Ovary (tissue), 9 donors: ENCODE results near the gene ENOPH1. TPM values are rescaled to one million over a fixed set of nuclear protein-coding genes. Genes with fewer than 3 reads are reported as not detected.

Experiments used
- DNase-seq, 5 donors: peaks; one replicate each; pipeline ENCODE4 v3.0.0-alpha.2; 2019 to 2020
- H3K27ac ChIP-seq, 2 donors: fragments of 200-600 bp; one replicate each; pipeline versions ENCODE4 v1.5.1 to v1.8.0; 2019 to 2022
- H3K27me3 ChIP-seq: fragments of 200-600 bp; one replicate; pipeline ENCODE4 v1.8.0; 2022
- H3K36me3 ChIP-seq: fragments of 200-600 bp; sonication (generic); one replicate; pipeline ENCODE4 v1.5.1; 2019
- H3K4me1 ChIP-seq: one replicate; pipeline ENCODE4 v1.8.1; 2013; ENCODE audit warnings: mild to moderate bottlenecking, moderate library complexity; ENCODE audit not compliant: insufficient read depth
- H3K4me3 ChIP-seq: fragments of 200-600 bp; sonication (generic); one replicate; pipeline ENCODE4 v1.5.1; 2017
- H3K9me3 ChIP-seq, 2 donors: fragments of 200-600 bp in 1 of 2; sonication (generic) in 1 of 2; one replicate each; pipeline versions ENCODE4 v1.5.1 to v1.8.1; 2013 to 2019; ENCODE audit warnings: mild to moderate bottlenecking in 1 of 2, moderate library complexity in 1 of 2
- EP300 ChIP-seq: sonication (generic); formaldehyde crosslinking; IDR thresholded peaks from one replicate; pipeline ENCODE4 v1.6.1; 2017; ENCODE audit warnings: antibody characterized with exemption
- POLR2A ChIP-seq: fragments of 450-650 bp; IDR thresholded peaks from one replicate; pipeline ENCODE4 v1.6.1; 2017; ENCODE audit warnings: antibody characterized with exemption, mild to moderate bottlenecking, moderate library complexity
- WGBS, 3 donors: extraction: QIAGEN DNeasy Blood & Tissue Kit in 1 of 3; methylation state at CpG; one replicate each; pipeline versions ENCODE4 v1.1.5 to v1.1.7; 2013 to 2017; 5-methylcytosine and 5-hydroxymethylcytosine counted together
- intact Hi-C, 4 donors: fragments of 100-400 bp; cut with DNase I; formaldehyde crosslinking; loops; one replicate each; pipeline versions ENCODE4 v1.11.0 to v1.15.1; 2022 to 2023
- polyA plus RNA-seq, 2 donors: library from polyadenylated mRNA; stranded (reverse); fragments of 200-250 nt in 1 of 2; fragments of 350-450 nt in 1 of 2; fragmentation: Illumina TruSeq in 1 of 2; extraction: RNeasy Lipid Tissue Mini Kit (QIAGEN cat#74804) in 1 of 2; gene quantifications; one replicate each; pipeline ENCODE4 v1.2.3, GENCODE V29; 2013 to 2014
- total RNA-seq, 7 donors: library from RNA; depleted of rRNA in 2 of 7; stranded (reverse); fragments of >200 nt in 2 of 7; fragmentation: NEBNext Ultra II Directional in 3 of 7; extraction: Animal tissue kit (Norgen Biotek cat#: 25700) in 3 of 7; gene quantifications; one replicate each; pipeline versions ENCODE4 v1.1.0 to v1.2.4, GENCODE V29; 2016 to 2023
- TF ChIP-seq, protein P1 (sequence below), 3 donors: fragments of 450-650 bp in 2 of 3; fragments of 200-600 bp in 1 of 3; IDR thresholded peaks; one replicate each; pipeline versions ENCODE4 v1.5.1 to v1.8.0; 2016 to 2022; ENCODE audit warnings: antibody characterized with exemption in 3 of 3, mild to moderate bottlenecking in 1 of 3
- donor health status: DM: no; HTN: no; CAD: no; lungs with moderate emphysema.
- donor health status: DM: no; HTN: no; CAD: no.
- donor health status: Bipolar disorder and iron deficiency.
- donor health status: DM: yes; HTN: yes; CAD: no.
- donor health status: DM: no; HTN: no; CAD: no.
- donor health status: DM: yes; HTN: yes; CAD: no.

Gene ENOPH1
- total and polyA plus RNA-seq, 9 donors: 16.1 to 34.2 (median 24.1) TPM

DNA sequence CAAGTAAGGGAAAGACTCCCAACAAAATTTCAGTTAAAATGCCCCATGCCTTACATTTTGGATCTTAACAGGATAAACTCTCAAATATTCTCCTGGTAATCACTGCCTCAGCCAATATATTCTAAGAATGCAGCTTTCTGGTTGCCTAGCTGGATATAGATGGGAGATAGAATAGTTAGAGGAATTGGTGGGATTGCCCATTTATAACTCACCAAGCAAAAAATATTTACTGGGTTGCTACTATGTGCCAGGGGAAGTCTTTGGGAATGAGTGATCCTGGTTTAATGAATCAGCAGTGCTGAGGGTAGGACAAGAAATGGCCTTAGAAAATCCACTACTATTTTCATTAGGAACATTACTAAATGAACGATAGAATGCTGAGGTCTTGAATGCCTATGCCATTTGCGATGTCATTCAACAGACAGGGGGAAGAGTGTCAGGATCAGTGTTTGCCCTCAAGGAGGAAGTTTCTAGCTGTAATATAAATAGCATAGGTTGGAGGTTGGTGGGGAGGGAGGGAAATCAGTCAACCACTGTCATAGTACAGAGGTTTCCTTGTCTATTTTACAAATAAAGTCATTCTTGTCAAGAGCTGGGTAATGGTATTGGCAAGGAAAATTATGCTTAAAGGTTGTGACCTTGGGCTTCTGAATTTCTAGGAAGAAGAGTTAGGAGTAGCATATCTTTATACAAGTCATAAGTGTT, 63.5 kb downstream of the ENOPH1 start:
- TF ChIP-seq, protein P1, sequence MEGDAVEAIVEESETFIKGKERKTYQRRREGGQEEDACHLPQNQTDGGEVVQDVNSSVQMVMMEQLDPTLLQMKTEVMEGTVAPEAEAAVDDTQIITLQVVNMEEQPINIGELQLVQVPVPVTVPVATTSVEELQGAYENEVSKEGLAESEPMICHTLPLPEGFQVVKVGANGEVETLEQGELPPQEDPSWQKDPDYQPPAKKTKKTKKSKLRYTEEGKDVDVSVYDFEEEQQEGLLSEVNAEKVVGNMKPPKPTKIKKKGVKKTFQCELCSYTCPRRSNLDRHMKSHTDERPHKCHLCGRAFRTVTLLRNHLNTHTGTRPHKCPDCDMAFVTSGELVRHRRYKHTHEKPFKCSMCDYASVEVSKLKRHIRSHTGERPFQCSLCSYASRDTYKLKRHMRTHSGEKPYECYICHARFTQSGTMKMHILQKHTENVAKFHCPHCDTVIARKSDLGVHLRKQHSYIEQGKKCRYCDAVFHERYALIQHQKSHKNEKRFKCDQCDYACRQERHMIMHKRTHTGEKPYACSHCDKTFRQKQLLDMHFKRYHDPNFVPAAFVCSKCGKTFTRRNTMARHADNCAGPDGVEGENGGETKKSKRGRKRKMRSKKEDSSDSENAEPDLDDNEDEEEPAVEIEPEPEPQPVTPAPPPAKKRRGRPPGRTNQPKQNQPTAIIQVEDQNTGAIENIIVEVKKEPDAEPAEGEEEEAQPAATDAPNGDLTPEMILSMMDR (IDR thresholded peaks at IDR 0.05): no peak
- Histone ChIP-seq H3K27ac (no peak overlapping the region), H3K36me3 (no peaks in the 10 kb centered on the region), H3K4me3 (no peak overlapping the region), H3K27me3 (no peaks in the 10 kb centered on the region), H3K4me1 (peaks cover 2% of the 10 kb centered on the region), H3K9me3 (no peaks in the 10 kb centered on the region)
- no peak for DNase-seq
- intact Hi-C loops: no loop called here
- 83 to 92% (median 87%) methylated on average over 2 of the region's 2 CpGs for WGBS, 3 donors

DNA sequence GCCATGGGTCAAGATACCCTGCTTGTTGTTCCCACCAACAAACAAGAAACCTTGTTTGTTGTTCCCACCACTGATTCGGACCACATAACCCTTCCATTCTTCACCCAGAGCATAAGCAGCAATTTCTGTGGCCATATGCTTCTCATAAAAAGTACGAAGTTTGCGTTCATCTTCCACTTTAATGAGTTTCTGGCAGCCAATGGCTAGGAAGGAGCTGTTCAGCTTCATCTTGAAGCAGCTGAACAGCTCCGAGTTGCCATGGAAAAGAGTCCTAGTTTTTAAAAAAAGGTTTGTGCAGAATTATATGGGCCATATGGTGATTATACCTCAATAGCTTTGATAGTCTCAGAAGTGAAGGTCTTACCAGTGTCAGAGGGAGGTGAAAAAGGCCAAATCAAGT, 65.3 kb downstream of the ENOPH1 start:
- Histone ChIP-seq H3K27ac (no peak overlapping the region), H3K4me3 (no peak overlapping the region), H3K9me3 (no peaks in the 10 kb centered on the region), H3K4me1 (no peaks in the 10 kb centered on the region), H3K27me3 (no peaks in the 10 kb centered on the region), H3K36me3 (no peaks in the 10 kb centered on the region)
- no peak for DNase-seq
- 93 to 95% (median 95%) methylated on average over 4 of the region's 4 CpGs for WGBS, 3 donors
- TF ChIP-seq, protein P1 (IDR thresholded peaks at IDR 0.05): no peak
- TF ChIP-seq EP300 (no peak), POLR2A (no peak)
- intact Hi-C loops: no loop called here

DNA sequence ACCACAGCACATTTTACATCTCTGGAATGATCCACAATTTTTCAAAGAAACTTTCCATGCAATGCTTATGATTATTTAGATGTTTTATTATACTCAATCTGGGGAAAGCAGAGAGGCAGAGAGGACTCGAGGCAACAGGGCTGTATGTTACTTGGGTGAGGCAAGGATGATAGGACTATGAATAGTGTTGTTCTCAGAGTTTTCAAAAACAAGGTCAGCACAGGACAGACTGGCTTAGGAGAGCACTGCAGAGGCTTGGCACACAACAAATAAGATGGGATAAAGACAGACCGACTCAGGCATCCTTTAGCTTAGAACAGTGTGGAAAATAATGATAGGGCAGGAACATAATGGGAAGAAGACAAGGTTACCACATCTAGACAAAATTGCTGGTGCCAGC, 66.0 kb downstream of the ENOPH1 start:
- Histone ChIP-seq H3K4me3 (no peak overlapping the region), H3K4me1 (no peaks in the 10 kb centered on the region), H3K27ac (no peak overlapping the region), H3K36me3 (no peaks in the 10 kb centered on the region), H3K9me3 (no peaks in the 10 kb centered on the region), H3K27me3 (no peaks in the 10 kb centered on the region)
- TF ChIP-seq, protein P1 (IDR thresholded peaks at IDR 0.05): no peak
- no peak for TF ChIP-seq POLR2A
- TF ChIP-seq EP300: no peak
- DNase-seq: no peak
- 34 to 42% (median 39%) methylated on average over 2 of the region's 2 CpGs for WGBS, 3 donors
- intact Hi-C loops: no loop called here

DNA sequence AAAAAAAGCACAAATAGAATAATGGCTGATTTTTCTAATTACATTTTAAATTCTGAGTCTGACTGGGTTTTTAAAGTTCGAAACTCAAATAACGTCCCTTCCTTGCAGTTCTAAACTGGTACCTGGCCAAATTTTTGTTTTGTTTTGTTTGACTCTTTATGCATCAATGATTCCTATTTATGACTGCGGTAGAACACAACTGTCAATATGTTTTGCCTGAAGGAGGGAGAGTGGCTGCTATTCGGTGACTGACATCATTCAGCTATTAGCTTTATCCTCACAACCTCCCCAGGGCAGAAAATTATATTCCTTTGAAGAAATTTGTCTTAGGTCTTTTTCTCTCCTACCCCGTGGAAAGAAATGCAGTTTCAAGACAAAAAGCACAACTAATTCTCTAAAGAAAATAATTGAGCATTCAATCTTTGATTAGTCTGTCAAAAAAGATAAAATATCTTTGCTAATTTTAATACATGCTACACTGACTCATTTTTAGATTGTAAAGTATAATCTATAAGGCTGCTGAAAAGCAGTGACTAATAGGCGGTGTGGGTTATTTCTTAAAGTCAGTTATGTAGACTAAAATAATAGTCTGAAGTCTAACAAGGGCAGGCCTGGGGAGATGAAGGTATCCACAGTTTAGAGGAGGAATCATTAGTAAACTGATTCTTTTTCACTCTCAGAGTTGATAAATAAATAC, 69.5 kb downstream of the ENOPH1 start:
- WGBS, 3 donors: 86 to 90% (median 88%) methylated on average over 6 of the region's 6 CpGs
- Histone ChIP-seq H3K27ac (no peak overlapping the region), H3K36me3 (no peaks in the 10 kb centered on the region), H3K4me3 (no peak overlapping the region), H3K9me3 (no peaks in the 10 kb centered on the region), H3K27me3 (no peaks in the 10 kb centered on the region), H3K4me1 (no peaks in the 10 kb centered on the region)
- DNase-seq: no peak
- TF ChIP-seq EP300 (no peak), POLR2A (no peak)
- TF ChIP-seq, protein P1 (IDR thresholded peaks at IDR 0.05): no peak
- intact Hi-C loops: no loop called here
